Ovary (tissue), 9 donors: ENCODE data around the gene FBP2. TPM values are rescaled to one million over a fixed set of nuclear protein-coding genes. Genes with fewer than 3 reads are reported as not detected.

Experiments used
- DNase-seq, 5 donors: peaks; one replicate each; pipeline ENCODE4 v3.0.0-alpha.2; 2019 to 2020
- H3K27ac ChIP-seq, 2 donors: fragments of 200-600 bp; one replicate each; pipeline versions ENCODE4 v1.5.1 to v1.8.0; 2019 to 2022
- H3K27me3 ChIP-seq: fragments of 200-600 bp; one replicate; pipeline ENCODE4 v1.8.0; 2022
- H3K36me3 ChIP-seq: fragments of 200-600 bp; sonication (generic); one replicate; pipeline ENCODE4 v1.5.1; 2019
- H3K4me1 ChIP-seq: one replicate; pipeline ENCODE4 v1.8.1; 2013; ENCODE audit warnings: mild to moderate bottlenecking, moderate library complexity; ENCODE audit not compliant: insufficient read depth
- H3K4me3 ChIP-seq: fragments of 200-600 bp; sonication (generic); one replicate; pipeline ENCODE4 v1.5.1; 2017
- H3K9me3 ChIP-seq, 2 donors: fragments of 200-600 bp in 1 of 2; sonication (generic) in 1 of 2; one replicate each; pipeline versions ENCODE4 v1.5.1 to v1.8.1; 2013 to 2019; ENCODE audit warnings: mild to moderate bottlenecking in 1 of 2, moderate library complexity in 1 of 2
- CTCF ChIP-seq, 3 donors: fragments of 450-650 bp in 2 of 3; fragments of 200-600 bp in 1 of 3; IDR thresholded peaks; one replicate each; pipeline versions ENCODE4 v1.5.1 to v1.8.0; 2016 to 2022; ENCODE audit warnings: antibody characterized with exemption in 3 of 3, mild to moderate bottlenecking in 1 of 3
- EP300 ChIP-seq: sonication (generic); formaldehyde crosslinking; IDR thresholded peaks from one replicate; pipeline ENCODE4 v1.6.1; 2017; ENCODE audit warnings: antibody characterized with exemption
- POLR2A ChIP-seq: fragments of 450-650 bp; IDR thresholded peaks from one replicate; pipeline ENCODE4 v1.6.1; 2017; ENCODE audit warnings: antibody characterized with exemption, mild to moderate bottlenecking, moderate library complexity
- WGBS, 3 donors: extraction: QIAGEN DNeasy Blood & Tissue Kit in 1 of 3; methylation state at CpG; one replicate each; pipeline versions ENCODE4 v1.1.5 to v1.1.7; 2013 to 2017; 5-methylcytosine and 5-hydroxymethylcytosine counted together
- intact Hi-C, 4 donors: fragments of 100-400 bp; cut with DNase I; formaldehyde crosslinking; loops; one replicate each; pipeline versions ENCODE4 v1.11.0 to v1.15.1; 2022 to 2023
- polyA plus RNA-seq, 2 donors: library from polyadenylated mRNA; stranded (reverse); fragments of 200-250 nt in 1 of 2; fragments of 350-450 nt in 1 of 2; fragmentation: Illumina TruSeq in 1 of 2; extraction: RNeasy Lipid Tissue Mini Kit (QIAGEN cat#74804) in 1 of 2; gene quantifications; one replicate each; pipeline ENCODE4 v1.2.3, GENCODE V29; 2013 to 2014
- total RNA-seq, 7 donors: library from RNA; depleted of rRNA in 2 of 7; stranded (reverse); fragments of >200 nt in 2 of 7; fragmentation: NEBNext Ultra II Directional in 3 of 7; extraction: Animal tissue kit (Norgen Biotek cat#: 25700) in 3 of 7; gene quantifications; one replicate each; pipeline versions ENCODE4 v1.1.0 to v1.2.4, GENCODE V29; 2016 to 2023
- donor health status: DM: no; HTN: no; CAD: no; lungs with moderate emphysema.
- donor health status: DM: no; HTN: no; CAD: no.
- donor health status: Bipolar disorder and iron deficiency.
- donor health status: DM: yes; HTN: yes; CAD: no.
- donor health status: DM: no; HTN: no; CAD: no.
- donor health status: DM: yes; HTN: yes; CAD: no.

The FBP2 gene
- total and polyA plus RNA-seq, 9 donors = not detected

- TF ChIP-seq EP300 (no peak), POLR2A (no peak)
- H3K27me3 ChIP-seq = no peaks in the 10 kb centered on the region
- WGBS, 3 donors = 58 to 82% (median 68%) methylated on average over 1 of the region's 1 CpG
Measured at GRCh38 chr9:94526951-94527350, 66.7 kb downstream of the FBP2 start.

GRCh38 chr9:94526271-94526670, 67.4 kb downstream of the FBP2 start:
- Histone ChIP-seq H3K27me3 (no peaks in the 10 kb centered on the region), H3K9me3 (no peaks in the 10 kb centered on the region), H3K4me1 (no peaks in the 10 kb centered on the region), H3K4me3 (no peak overlapping the region), H3K27ac (no peak overlapping the region), H3K36me3 (no peaks in the 10 kb centered on the region)
- WGBS, 3 donors = 97 to 100% (median 98%) methylated on average over 1 of the region's 1 CpG
- TF ChIP-seq POLR2A (no peak), CTCF (IDR thresholded peaks at IDR 0.05) (no peak), EP300 (no peak)
- no peak for DNase-seq
- intact Hi-C loops = no loop called here

More at GRCh38 chr9:94526951-94527350, 66.7 kb downstream of the FBP2 start:
- no peak for DNase-seq
- Histone ChIP-seq H3K4me3 (no peak overlapping the region), H3K4me1 (no peaks in the 10 kb centered on the region), H3K36me3 (no peaks in the 10 kb centered on the region), H3K9me3 (no peaks in the 10 kb centered on the region), H3K27ac (no peak overlapping the region)
- intact Hi-C loops = no loop called here

GRCh38 chr9:94525396-94526035, 68.1 kb downstream of the FBP2 start:
- Histone ChIP-seq H3K27me3 (no peaks in the 10 kb centered on the region), H3K36me3 (no peaks in the 10 kb centered on the region), H3K4me3 (no peak overlapping the region), H3K27ac (no peak overlapping the region), H3K9me3 (no peaks in the 10 kb centered on the region), H3K4me1 (no peaks in the 10 kb centered on the region)
- intact Hi-C loops = no loop called here
- WGBS, 3 donors = 85 to 94% (median 86%) methylated on average over 7 of the region's 7 CpGs
- no peak for TF ChIP-seq POLR2A
- no peak for TF ChIP-seq EP300
- DNase-seq = no peak

- H3K27me3 ChIP-seq = no peaks in the 10 kb centered on the region
Measured at GRCh38 chr9:94517254-94517653, 76.4 kb downstream of the FBP2 start.

GRCh38 chr9:94514722-94515121, 78.9 kb downstream of the FBP2 start:
- Histone ChIP-seq H3K4me3 (no peak overlapping the region), H3K9me3 (no peaks in the 10 kb centered on the region), H3K27me3 (no peaks in the 10 kb centered on the region), H3K36me3 (no peaks in the 10 kb centered on the region), H3K27ac (no peak overlapping the region), H3K4me1 (no peaks in the 10 kb centered on the region)
- WGBS, 3 donors = 76 to 91% (median 90%) methylated on average over 3 of the region's 3 CpGs
- intact Hi-C loops = loop anchor here in 1 of 4 donors (10.0 kb wide), 1 partner anchor 650 kb away; no protein-coding TSS in a partner anchor
- no peak for DNase-seq
- no peak for TF ChIP-seq POLR2A
- TF ChIP-seq CTCF (IDR thresholded peaks at IDR 0.05) = no peak
- no peak for TF ChIP-seq EP300

More at GRCh38 chr9:94517254-94517653, 76.4 kb downstream of the FBP2 start:
- WGBS, 3 donors = 84 to 92% (median 91%) methylated on average over 4 of the region's 4 CpGs
- intact Hi-C loops = loop anchor here in 1 of 4 donors (10.0 kb wide), 1 partner anchor 652 kb away; no protein-coding TSS in a partner anchor
- TF ChIP-seq CTCF (IDR thresholded peaks at IDR 0.05) (no peak), POLR2A (no peak), EP300 (no peak)
- Histone ChIP-seq H3K27ac (no peak overlapping the region), H3K4me1 (no peaks in the 10 kb centered on the region), H3K4me3 (no peak overlapping the region), H3K9me3 (no peaks in the 10 kb centered on the region), H3K36me3 (no peaks in the 10 kb centered on the region)
- no peak for DNase-seq
